Liver (tissue), 9 donors: ENCODE results near the gene SGPP1. TPM values are rescaled to one million over a fixed set of nuclear protein-coding genes. Genes with fewer than 3 reads are reported as not detected.

Source experiments
- DNase-seq: peaks from one replicate; pipeline ENCODE4 v3.0.0-alpha.2; 2017; ENCODE audit warnings: low spot score
- H3K27ac ChIP-seq, 2 donors: one replicate each; pipeline ENCODE4 v1.7.0; 2013; ENCODE audit warnings: inconsistent platforms in 2 of 2, low read length in 2 of 2, control low read depth in 1 of 2, low read depth in 1 of 2, mild to moderate bottlenecking in 1 of 2
- H3K27me3 ChIP-seq, 4 donors: one replicate each; pipeline versions ENCODE4 v1.6.1 to v1.7.0; 2013; ENCODE audit warnings: low read length in 3 of 4, inconsistent platforms in 1 of 4, mild to moderate bottlenecking in 1 of 4, moderate library complexity in 1 of 4; ENCODE audit not compliant: control insufficient read depth in 4 of 4, insufficient read depth in 4 of 4
- H3K36me3 ChIP-seq, 4 donors: one replicate each; pipeline versions ENCODE4 v1.6.1 to v1.7.0; 2013; ENCODE audit warnings: low read length in 3 of 4, mild to moderate bottlenecking in 3 of 4, low read depth in 1 of 4, moderate library complexity in 1 of 4; ENCODE audit not compliant: control insufficient read depth in 4 of 4, insufficient read depth in 3 of 4
- H3K4me1 ChIP-seq, 4 donors: one replicate each; pipeline versions ENCODE4 v1.6.1 to v1.7.0; 2013; ENCODE audit warnings: low read length in 3 of 4, mild to moderate bottlenecking in 3 of 4, moderate library complexity in 1 of 4; ENCODE audit not compliant: control insufficient read depth in 4 of 4, insufficient read depth in 4 of 4
- H3K4me3 ChIP-seq, 3 donors: one replicate each; pipeline versions ENCODE4 v1.6.1 to v1.7.0; 2013; ENCODE audit warnings: low read length in 3 of 3, control low read depth in 1 of 3, low read depth in 1 of 3, mild to moderate bottlenecking in 1 of 3
- H3K9ac ChIP-seq, 2 donors: one replicate each; pipeline ENCODE4 v1.7.0; 2013; ENCODE audit warnings: low read length in 2 of 2, mild to moderate bottlenecking in 2 of 2, moderate library complexity in 2 of 2, control low read depth in 1 of 2, low read depth in 1 of 2
- H3K9me3 ChIP-seq, 4 donors: one replicate each; pipeline versions ENCODE4 v1.6.1 to v1.7.0; 2013; ENCODE audit warnings: low read length in 3 of 4; ENCODE audit not compliant: control insufficient read depth in 4 of 4
- CTCF ChIP-seq: fragments of 150-350 bp; IDR thresholded peaks from 2 replicates; pipeline ENCODE4 v1.5.1; 2017; ENCODE audit warnings: improper control_type of control experiment, low read depth, low read length; ENCODE audit not compliant: missing input control
- EGR1 ChIP-seq, 2 donors: IDR thresholded peaks; 2 replicates each; pipeline ENCODE4 v1.6.1; 2016 to 2018; ENCODE audit warnings: antibody characterized with exemption in 2 of 2, low read depth in 2 of 2
- FOXA1 ChIP-seq: IDR thresholded peaks from 2 replicates; pipeline ENCODE4 v1.6.1; 2016; ENCODE audit warnings: antibody characterized with exemption
- FOXA2 ChIP-seq: IDR thresholded peaks from 2 replicates; pipeline ENCODE4 v1.6.1; 2016; ENCODE audit warnings: antibody characterized with exemption
- GABPA ChIP-seq, 2 donors: IDR thresholded peaks in 1 of 2; conservative IDR thresholded peaks in 1 of 2; 2 replicates each; pipeline ENCODE4 v1.6.1; 2016; ENCODE audit warnings: antibody characterized with exemption in 2 of 2, mild to moderate bottlenecking in 1 of 2, moderate library complexity in 1 of 2
- HNF4A ChIP-seq, 2 donors: conservative IDR thresholded peaks; 2 replicates each; pipeline ENCODE4 v1.6.1; 2016; ENCODE audit warnings: antibody characterized with exemption in 2 of 2, mild to moderate bottlenecking in 2 of 2
- HNF4G ChIP-seq: IDR thresholded peaks from 2 replicates; pipeline ENCODE4 v1.6.1; 2016; ENCODE audit warnings: antibody characterized with exemption
- MAX ChIP-seq: IDR thresholded peaks from 2 replicates; pipeline ENCODE4 v1.6.1; 2016; ENCODE audit warnings: antibody characterized with exemption
- NR2F2 ChIP-seq: IDR thresholded peaks from 2 replicates; pipeline ENCODE4 v1.6.1; 2016; ENCODE audit warnings: antibody characterized with exemption
- RAD21 ChIP-seq, 2 donors: IDR thresholded peaks; 2 replicates each; pipeline ENCODE4 v1.6.1; 2016; ENCODE audit warnings: antibody characterized with exemption in 2 of 2, mild to moderate bottlenecking in 2 of 2
- RXRA ChIP-seq, 2 donors: IDR thresholded peaks; 2 replicates each; pipeline ENCODE4 v1.6.1; 2017 to 2018; ENCODE audit warnings: antibody characterized with exemption in 2 of 2, mild to moderate bottlenecking in 1 of 2
- SP1 ChIP-seq: IDR thresholded peaks from 2 replicates; pipeline ENCODE4 v1.6.1; 2018; ENCODE audit warnings: antibody characterized with exemption, mild to moderate bottlenecking
- TAF1 ChIP-seq: conservative IDR thresholded peaks from 2 replicates; pipeline ENCODE4 v1.6.1; 2016; ENCODE audit warnings: antibody characterized with exemption, mild to moderate bottlenecking
- YY1 ChIP-seq: IDR thresholded peaks from 2 replicates; pipeline ENCODE4 v1.6.1; 2016; ENCODE audit warnings: antibody characterized with exemption, mild to moderate bottlenecking
- ZBTB33 ChIP-seq: IDR thresholded peaks from 2 replicates; pipeline ENCODE4 v1.6.1; 2016; ENCODE audit warnings: antibody characterized with exemption
- WGBS: extraction: QIAGEN DNeasy Blood & Tissue Kit; methylation state at CpG from one replicate; pipeline ENCODE4 v1.1.7; 2013; 5-methylcytosine and 5-hydroxymethylcytosine counted together
- polyA plus RNA-seq, 2 donors: library from polyadenylated mRNA; stranded (reverse) in 1 of 2; unstranded in 1 of 2; fragments of 200-250 nt in 1 of 2; fragments of >200 nt in 1 of 2; fragmentation: Nextera tagmentation in 1 of 2; extraction: Ambion mirVana in 1 of 2; gene quantifications; one replicate each; pipeline versions ENCODE4 v1.2.1 to v1.2.3, GENCODE V29; 2013 to 2015
- total RNA-seq, 2 donors: library from RNA; depleted of rRNA; stranded (reverse); fragments of >200 nt; gene quantifications; one replicate each; pipeline ENCODE4 v1.2.3, GENCODE V29; 2014
- TF ChIP-seq, protein P1 (sequence below): IDR thresholded peaks from 2 replicates; pipeline ENCODE4 v1.6.1; 2016; ENCODE audit warnings: antibody characterized with exemption, mild to moderate bottlenecking
- TF ChIP-seq, protein P2 (sequence below): IDR thresholded peaks from 2 replicates; pipeline ENCODE4 v1.6.1; 2016; ENCODE audit warnings: antibody characterized with exemption
- donor health status: healthy.
- donor health status: healthy.
- donor health status: healthy.
- donor health status: healthy.
- donor health status: healthy.

SGPP1 gene
- total and polyA plus RNA-seq, 4 donors: 12.3 to 32.3 (median 15.6) TPM

DNA sequence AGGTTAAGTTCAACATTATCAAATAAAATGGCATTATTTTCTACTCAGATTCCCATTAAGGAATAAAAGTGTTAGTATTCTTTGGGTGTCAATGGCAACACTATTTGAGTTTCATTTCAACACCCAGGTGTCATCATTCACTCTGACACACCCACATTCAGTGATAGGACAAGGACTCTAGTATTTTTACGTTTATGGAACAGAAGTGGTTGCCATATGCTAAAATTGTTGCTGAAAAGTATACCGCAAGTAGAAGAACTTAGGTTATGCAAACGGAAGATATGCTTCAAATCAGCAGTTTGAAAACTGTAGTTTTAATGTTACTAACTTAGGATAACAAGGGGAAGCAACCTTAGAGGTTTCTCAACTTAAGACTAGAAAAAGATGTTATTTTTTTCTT lies 20.0 kb upstream of the SGPP1 start:
- Histone ChIP-seq H3K9me3 (no peaks in the 10 kb centered on the region), H3K36me3 (no peaks in the 10 kb centered on the region), H3K9ac (no peak overlapping the region), H3K27me3 (no peaks in the 10 kb centered on the region), H3K4me1 (peaks cover 0 to 2% (median 0%) of the 10 kb centered on the region in 4 donors), H3K4me3 (no peak overlapping the region), H3K27ac (no peak overlapping the region)
- no peak for DNase-seq
- WGBS: 77% methylated on average over 3 of the region's 3 CpGs
- no peak for TF ChIP-seq TAF1
- no peak for TF ChIP-seq EGR1 (IDR thresholded peaks at IDR 0.05; ENCODE audit: low read depth in 2 of 2)
- TF ChIP-seq, protein P1, sequence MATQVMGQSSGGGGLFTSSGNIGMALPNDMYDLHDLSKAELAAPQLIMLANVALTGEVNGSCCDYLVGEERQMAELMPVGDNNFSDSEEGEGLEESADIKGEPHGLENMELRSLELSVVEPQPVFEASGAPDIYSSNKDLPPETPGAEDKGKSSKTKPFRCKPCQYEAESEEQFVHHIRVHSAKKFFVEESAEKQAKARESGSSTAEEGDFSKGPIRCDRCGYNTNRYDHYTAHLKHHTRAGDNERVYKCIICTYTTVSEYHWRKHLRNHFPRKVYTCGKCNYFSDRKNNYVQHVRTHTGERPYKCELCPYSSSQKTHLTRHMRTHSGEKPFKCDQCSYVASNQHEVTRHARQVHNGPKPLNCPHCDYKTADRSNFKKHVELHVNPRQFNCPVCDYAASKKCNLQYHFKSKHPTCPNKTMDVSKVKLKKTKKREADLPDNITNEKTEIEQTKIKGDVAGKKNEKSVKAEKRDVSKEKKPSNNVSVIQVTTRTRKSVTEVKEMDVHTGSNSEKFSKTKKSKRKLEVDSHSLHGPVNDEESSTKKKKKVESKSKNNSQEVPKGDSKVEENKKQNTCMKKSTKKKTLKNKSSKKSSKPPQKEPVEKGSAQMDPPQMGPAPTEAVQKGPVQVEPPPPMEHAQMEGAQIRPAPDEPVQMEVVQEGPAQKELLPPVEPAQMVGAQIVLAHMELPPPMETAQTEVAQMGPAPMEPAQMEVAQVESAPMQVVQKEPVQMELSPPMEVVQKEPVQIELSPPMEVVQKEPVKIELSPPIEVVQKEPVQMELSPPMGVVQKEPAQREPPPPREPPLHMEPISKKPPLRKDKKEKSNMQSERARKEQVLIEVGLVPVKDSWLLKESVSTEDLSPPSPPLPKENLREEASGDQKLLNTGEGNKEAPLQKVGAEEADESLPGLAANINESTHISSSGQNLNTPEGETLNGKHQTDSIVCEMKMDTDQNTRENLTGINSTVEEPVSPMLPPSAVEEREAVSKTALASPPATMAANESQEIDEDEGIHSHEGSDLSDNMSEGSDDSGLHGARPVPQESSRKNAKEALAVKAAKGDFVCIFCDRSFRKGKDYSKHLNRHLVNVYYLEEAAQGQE: no peak
- no peak for TF ChIP-seq SP1
- TF ChIP-seq CTCF: no peak
- TF ChIP-seq HNF4A (conservative IDR thresholded peaks at IDR 0.05): no peak
- TF ChIP-seq, protein P2, sequence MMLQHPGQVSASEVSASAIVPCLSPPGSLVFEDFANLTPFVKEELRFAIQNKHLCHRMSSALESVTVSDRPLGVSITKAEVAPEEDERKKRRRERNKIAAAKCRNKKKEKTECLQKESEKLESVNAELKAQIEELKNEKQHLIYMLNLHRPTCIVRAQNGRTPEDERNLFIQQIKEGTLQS: no peak
- no peak for TF ChIP-seq ZBTB33
- TF ChIP-seq YY1: no peak
- no peak for TF ChIP-seq GABPA (IDR thresholded peaks at IDR 0.05 in 1 of 2, conservative IDR thresholded peaks at IDR 0.05 in 1 of 2)
- TF ChIP-seq FOXA1: no peak
- TF ChIP-seq NR2F2: no peak
- TF ChIP-seq HNF4G: no peak
- TF ChIP-seq RXRA (IDR thresholded peaks at IDR 0.05): no peak
- TF ChIP-seq RAD21 (IDR thresholded peaks at IDR 0.05): no peak

DNA sequence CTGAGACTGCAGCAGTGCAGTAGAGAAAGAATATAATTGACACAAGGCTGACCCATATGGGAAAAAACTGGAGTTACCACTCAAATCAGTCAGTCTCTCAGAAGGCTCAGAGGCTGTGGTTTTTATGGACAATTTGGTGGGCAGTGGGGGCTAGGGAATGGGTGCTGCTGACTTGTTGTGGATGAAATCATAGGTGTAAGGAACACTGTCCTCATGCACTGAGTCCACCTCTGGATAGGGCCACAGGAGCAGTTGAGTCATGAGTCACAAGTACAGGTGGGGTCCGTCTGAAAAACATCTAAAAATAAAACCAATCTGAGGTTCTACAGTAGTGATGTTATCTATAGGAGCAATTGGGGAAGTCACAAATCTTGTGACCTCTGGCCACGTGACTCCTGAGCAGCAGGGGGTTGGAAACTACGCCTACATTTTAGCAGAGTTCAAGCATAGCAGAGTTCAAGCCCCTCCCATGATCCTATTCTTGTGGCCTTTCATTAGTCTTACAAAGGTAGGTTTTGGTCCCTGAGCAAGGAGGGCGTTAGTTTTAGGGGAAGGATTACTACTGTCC lies 18.1 kb upstream of the SGPP1 start:
- H3K36me3 ChIP-seq: no peaks in the 10 kb centered on the region
- WGBS: 36% methylated on average over 4 of the region's 4 CpGs
- TF ChIP-seq, protein P2: no peak
- no peak for TF ChIP-seq MAX
- no peak for TF ChIP-seq FOXA1
- no peak for TF ChIP-seq FOXA2
- TF ChIP-seq RAD21 (IDR thresholded peaks at IDR 0.05): peak; percentile 28 to 30
- TF ChIP-seq EGR1 (IDR thresholded peaks at IDR 0.05; ENCODE audit: low read depth in 2 of 2): no peak
- H3K9ac ChIP-seq: no peak overlapping the region
- DNase-seq: no peak
- no peaks in the 10 kb centered on the region for H3K27me3 ChIP-seq
- no peak overlapping the region for H3K27ac ChIP-seq
- no peaks in the 10 kb centered on the region for H3K9me3 ChIP-seq
- no peak overlapping the region for H3K4me3 ChIP-seq
- H3K4me1 ChIP-seq: peaks cover 0 to 2% (median 0%) of the 10 kb centered on the region in 4 donors
